GM12874 (cell line): ENCODE measurements around the gene GRK1.

Experiments used
- TF ChIP-seq, protein P1 (sequence below): IDR thresholded peaks from 2 replicates; pipeline ENCODE4 v1.5.1; 2011; ENCODE audit warnings: low read depth, mild to moderate bottlenecking, control low read depth, low read length, moderate library complexity; ENCODE audit not compliant: insufficient read depth

Gene GRK1

DNA sequence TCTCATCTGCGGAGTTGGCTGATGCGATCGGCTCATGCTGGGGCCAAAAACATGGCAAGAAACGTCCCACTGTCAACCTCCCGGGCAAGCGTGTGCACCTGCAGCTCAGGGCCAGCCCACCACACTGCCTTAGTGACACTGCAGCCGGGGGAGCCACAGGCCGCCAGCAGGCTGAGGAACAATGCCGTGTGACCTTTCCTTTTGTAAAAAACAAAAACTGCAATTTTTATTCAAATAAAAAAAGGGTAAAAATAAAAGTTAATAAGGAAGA, 73.2 kb downstream of the GRK1 start:
- TF ChIP-seq, protein P1, sequence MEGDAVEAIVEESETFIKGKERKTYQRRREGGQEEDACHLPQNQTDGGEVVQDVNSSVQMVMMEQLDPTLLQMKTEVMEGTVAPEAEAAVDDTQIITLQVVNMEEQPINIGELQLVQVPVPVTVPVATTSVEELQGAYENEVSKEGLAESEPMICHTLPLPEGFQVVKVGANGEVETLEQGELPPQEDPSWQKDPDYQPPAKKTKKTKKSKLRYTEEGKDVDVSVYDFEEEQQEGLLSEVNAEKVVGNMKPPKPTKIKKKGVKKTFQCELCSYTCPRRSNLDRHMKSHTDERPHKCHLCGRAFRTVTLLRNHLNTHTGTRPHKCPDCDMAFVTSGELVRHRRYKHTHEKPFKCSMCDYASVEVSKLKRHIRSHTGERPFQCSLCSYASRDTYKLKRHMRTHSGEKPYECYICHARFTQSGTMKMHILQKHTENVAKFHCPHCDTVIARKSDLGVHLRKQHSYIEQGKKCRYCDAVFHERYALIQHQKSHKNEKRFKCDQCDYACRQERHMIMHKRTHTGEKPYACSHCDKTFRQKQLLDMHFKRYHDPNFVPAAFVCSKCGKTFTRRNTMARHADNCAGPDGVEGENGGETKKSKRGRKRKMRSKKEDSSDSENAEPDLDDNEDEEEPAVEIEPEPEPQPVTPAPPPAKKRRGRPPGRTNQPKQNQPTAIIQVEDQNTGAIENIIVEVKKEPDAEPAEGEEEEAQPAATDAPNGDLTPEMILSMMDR: no peak

DNA sequence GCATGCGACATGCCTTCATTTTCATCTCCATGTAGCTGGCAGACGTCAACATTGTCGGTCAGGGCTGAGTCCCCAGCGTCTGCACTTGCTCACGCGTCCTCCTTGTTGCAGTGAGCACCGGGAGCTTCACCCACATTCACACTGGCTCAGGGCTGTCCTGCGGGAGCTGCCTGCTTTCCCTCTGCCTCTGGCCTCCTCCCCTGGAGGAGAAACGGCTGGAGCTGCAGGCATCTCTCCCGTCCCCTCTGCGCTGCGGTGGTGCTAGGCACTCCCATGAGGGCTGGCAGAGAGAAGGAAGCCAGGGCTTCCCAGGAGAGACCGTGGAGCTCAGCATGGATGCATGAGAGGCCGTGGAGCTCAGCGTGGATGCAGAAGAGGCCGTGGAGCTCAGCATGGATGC, 73.6 kb downstream of the GRK1 start:
- TF ChIP-seq, protein P1: no peak

DNA sequence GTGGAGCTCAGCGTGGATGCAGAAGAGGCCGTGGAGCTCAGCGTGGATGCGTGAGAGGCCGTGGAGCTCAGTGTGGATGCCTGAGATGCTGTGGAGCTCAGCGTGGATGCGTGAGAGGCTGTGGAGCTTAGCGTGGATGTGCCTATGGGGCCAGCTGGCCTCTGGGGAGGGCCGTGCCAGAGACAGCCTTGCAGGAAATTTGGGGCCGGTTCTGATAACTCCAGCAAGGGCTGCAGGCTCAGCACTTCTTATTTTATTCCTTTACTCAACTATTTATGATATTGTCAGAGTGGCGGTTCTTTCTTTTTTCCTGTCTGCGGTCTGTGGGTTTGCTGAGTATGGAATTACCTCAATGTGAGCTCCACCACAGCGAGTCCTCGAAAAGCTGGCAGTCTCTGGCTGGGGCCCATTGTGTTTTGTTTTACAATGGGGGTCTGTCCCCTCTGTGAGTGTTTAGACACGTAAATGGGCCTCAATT, 74.2 kb downstream of the GRK1 start:
- TF ChIP-seq, protein P1: no peak

DNA sequence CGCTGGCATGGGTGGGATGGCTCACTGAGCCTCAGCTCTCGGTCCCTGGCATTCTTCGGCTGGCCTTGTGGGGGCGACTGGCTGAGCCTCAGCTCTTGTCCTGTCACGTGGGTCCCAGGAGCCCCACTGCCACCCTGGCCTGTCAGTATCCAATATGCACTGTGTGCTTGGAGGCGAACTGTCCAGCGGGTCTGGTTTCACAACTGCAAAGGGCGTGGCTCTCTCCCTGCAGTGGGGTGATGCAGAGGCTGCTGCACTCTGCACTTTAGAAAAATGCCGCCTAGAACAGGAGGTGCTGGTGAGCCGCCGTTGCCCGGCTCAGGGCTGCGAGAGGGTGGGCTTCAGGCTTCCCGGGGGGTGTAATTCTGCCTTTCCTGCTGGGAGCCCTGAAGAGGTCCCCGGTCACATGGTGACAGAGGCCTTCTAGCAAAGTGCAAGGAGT, 75.0 kb downstream of the GRK1 start:
- TF ChIP-seq, protein P1: no peak

DNA sequence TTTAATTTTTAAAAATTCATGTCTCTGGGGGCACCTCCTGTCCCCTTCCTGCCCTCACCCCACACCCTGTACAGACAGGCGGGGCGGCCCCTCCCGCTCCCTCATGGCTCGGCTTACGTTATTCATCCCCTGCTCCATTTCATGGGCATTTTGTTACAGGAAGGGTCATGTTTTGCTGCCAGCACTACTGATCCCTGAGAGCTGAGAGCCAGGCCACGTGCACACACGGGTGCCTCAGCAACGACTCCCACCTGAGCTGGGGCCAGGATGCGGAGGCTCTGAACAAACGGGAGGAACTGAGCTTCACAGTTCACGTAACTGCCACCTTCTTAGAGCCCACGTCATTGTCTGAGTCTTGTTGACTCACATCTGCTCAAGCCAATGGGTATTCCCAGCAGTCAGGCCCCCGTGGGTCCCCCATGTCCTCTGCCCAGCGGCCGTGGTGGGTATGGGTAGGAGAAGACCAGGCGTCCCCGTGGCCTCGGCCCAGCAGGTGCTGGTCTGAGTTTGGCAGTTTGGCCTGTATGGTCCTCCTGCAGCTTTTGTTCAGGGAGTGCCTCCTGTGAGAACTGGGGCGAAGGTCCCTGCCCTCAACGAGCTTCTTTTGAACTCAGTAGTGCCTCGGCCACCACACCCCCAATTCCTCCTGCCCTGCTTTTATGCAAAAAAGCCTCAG, 75.6 kb downstream of the GRK1 start:
- TF ChIP-seq, protein P1: no peak

DNA sequence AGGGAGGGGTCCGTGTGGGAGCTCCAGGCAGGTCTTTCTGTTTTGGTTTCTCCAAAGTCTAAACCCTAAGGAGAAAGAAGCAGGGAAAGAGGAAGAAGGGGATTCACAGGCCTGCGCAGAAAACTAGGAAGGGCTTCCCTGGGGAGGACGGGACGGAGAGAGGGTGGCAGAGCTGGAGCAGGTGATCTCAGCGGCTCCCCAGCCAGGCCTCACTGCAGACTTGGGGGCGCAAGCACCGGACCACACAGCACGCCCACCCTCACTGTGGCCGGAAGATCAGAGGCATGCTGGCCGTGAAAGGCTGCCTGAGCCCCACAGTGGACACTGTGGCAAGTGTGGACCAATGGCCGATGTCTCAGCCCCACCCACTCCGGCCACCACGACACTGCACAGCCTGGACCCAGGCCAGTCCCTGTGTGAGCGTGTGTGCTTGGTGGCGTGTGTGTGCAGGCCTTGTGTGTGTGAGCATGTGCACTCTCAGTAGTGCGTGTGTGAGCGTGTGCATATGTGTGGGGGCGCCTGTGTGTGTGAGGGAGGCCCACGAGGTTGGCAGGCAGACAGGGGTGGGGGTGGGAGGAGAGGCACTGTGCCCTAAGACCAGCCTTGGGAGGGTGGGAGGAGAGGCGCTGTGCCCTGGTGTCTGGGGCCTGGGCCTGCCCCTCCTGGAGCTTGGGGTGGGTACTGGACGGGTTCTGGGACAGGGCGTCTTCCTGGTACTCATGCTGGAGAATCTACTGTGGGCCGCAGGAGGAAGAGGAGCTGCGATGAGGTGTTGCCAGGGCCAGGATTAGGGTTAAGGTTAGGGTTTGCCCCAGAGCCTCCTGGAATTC, 76.6 kb downstream of the GRK1 start:
- TF ChIP-seq, protein P1: no peak

DNA sequence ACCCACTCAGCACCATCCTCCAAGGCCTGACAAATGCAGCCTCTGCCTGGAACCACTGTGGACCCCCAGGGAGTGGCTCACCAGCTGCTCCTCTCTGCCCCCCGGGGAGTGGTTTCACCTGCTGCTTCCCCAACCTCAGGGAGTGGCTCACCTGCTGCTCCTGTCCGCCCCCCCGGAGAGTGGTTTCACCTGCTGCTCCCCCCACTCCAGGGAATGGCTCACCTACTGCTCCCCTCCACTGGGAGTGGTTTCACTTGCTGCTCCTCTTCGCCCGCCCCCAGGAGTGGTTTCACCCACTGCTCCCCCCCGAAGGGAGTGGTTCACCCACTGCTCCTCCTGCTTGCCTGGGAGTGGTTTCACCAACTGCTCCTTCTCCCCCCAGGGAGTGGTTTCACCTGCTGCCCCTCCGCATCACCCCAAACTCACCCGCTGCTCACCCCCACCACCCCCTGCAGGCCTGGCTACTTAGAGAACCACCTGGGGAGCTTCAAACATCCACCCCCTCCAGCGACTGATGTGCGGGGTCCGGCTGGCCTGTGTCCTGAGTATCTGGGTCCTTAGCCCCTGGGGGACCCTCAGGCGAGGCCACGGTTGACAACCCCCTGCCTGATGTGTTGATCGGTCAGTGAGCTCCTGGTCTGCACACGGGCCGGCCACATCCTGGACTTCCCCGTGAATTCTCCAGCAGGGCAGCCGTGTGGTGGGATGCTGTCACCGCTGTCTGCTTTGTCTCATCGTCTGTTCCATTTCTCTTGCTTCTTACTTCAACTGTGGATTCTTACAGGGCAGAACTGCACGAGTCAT, 77.4 kb downstream of the GRK1 start:
- TF ChIP-seq, protein P1: no peak
